Epithelial cell of esophagus (primary cell): Measurements from ENCODE around the gene DHRS3.

Experiments used
- DNase-seq: peaks from one replicate; pipeline ENCODE4 v3.0.0; 2010; ENCODE audit warnings: low read depth
- H3K4me3 ChIP-seq: 2 replicates; pipeline ENCODE4 v1.5.1; 2011; ENCODE audit warnings: mild to moderate bottlenecking, low read length, control low read depth
- CTCF ChIP-seq: IDR thresholded peaks from 2 replicates; pipeline ENCODE4 v1.5.1; 2011; ENCODE audit warnings: low read depth, mild to moderate bottlenecking, low read length, control low read depth, inconsistent platforms; ENCODE audit not compliant: insufficient read depth; ENCODE audit errors: missing control alignments

The DHRS3 gene

GRCh38 chr1:12552951-12553921, 64.8 kb downstream of the DHRS3 start:
- H3K4me3 ChIP-seq, result no peak overlapping the region
- DNase-seq, result no peak
- TF ChIP-seq CTCF, result no peak

- no peak for DNase-seq
- TF ChIP-seq CTCF, result no peak
- no peak overlapping the region for H3K4me3 ChIP-seq
Measured at GRCh38 chr1:12552111-12552888, 65.7 kb downstream of the DHRS3 start.

- no peak for DNase-seq
- H3K4me3 ChIP-seq, result no peak overlapping the region
- TF ChIP-seq CTCF, result no peak
Measured at GRCh38 chr1:12551584-12551983, 66.4 kb downstream of the DHRS3 start.

GRCh38 chr1:12549460-12550349, 68.3 kb downstream of the DHRS3 start:
- DNase-seq, result peak; percentile 93
- no peak for TF ChIP-seq CTCF
- H3K4me3 ChIP-seq, result peak overlapping the region; percentile 10

GRCh38 chr1:12548973-12549459, 69.0 kb downstream of the DHRS3 start:
- no peak for DNase-seq
- TF ChIP-seq CTCF, result no peak
- H3K4me3 ChIP-seq, result no peak overlapping the region

- no peak for TF ChIP-seq CTCF
- DNase-seq, result no peak
Measured at GRCh38 chr1:12548279-12548972, 69.6 kb downstream of the DHRS3 start.

More at GRCh38 chr1:12548279-12548972, 69.6 kb downstream of the DHRS3 start:
- no peak overlapping the region for H3K4me3 ChIP-seq
